Measurements from ENCODE around the gene RFT1.
"Not testable (repeated sequence)": the region's sequence is repeated elsewhere in the genome, so short reads cannot be mapped to it uniquely, and the experiment has no call there.

Gene RFT1

DNA sequence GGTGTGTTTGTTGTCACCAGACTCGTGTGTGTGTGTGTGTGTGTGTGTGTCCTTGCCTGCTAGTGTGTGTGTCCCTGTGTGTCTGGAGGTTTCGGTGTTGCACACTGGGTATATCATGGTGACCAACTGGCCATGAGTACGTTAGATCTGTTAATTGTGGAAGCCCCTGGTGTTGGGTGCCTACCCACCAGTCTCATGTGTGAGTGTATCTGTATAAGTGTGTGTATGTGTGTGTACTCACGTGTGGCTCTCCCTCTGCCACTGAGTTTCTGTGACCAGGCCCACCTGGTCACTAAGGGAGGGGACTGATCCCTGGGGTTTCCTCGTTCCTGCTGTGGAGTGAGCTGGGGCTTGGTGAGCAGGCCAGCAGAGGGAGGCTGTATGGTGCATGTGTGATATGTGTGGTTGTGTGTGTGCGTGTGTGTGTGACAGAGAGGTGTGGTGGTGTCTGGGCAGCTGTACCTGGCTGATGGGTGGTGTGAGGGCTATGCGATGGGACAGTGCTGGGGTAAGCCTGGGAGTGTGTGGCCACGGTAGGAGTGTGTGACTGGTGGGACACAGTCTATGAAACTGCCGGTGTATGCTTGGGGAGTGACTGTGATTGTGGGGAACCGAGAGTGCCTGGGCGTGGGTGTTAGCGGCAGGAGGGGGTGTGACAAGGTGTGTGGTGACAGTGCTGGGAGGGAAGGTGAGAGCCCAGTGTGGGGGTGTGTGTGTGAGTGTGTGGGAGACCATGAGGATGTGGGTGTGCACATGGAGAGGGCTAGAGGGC lies 32.6 kb upstream of the RFT1 start:
- FAIRE-seq, result no peak

DNA sequence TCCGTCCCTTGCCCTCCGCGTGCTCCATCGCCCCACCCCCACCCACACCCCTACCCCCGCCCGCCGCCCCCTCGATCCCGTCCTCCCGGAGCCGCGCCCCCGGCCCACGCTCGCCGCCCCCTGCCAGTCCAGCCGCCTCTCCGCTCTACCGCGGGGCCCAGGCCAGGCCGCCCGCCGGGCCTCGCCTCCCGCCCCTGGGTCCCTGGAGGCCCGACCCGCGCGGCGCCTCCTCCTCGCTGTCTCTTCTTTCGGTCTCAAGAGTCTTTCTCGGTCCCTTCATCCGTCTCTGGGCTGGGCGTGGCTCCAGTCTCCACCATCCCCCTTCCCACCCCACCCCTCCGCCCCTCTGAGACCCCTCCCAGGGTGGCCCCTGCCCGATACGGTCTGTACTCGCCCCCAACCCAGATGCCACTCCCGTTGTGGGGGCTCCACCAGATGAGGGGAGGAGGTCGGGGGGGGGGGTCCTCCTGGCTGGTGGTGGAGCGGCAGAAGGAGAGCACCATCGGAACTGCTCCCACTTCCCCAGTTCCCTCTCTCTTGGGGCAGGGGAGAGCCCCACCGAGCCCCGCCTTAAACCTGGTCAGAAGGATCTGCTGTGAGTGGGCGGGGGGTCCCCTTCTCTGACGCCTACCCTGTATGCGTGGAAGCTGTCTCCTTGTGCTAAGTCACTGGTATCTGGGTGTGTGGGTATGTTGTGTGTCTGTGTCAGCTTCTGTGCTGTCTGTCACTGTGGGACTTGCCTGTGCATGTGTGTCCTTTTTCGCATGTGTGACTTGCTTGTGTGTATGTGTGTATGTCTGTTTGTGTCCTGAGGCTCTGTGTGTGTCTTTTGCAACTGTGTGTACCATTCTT lies 31.8 kb upstream of the RFT1 start:
- FAIRE-seq, result no peak

DNA sequence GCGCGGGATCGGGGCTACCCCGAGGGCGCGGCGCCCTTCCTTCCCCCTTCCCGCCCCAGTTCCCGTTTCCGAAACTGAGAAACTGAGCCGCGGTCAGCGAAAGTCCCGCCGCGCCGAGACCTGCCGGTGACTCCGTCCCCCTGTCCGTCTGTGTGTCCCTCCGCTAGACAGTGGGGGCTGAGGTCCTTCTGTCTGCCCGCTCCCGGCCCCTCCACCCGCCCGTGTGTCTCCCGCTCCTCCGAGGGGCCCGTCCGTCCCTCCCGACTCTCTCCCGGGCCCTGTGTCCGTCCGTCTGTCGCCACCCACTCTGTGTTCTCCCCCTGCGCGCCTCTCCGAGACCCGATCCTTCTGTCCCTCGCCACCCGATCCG lies 31.2 kb upstream of the RFT1 start:
- FAIRE-seq, result no peak

DNA sequence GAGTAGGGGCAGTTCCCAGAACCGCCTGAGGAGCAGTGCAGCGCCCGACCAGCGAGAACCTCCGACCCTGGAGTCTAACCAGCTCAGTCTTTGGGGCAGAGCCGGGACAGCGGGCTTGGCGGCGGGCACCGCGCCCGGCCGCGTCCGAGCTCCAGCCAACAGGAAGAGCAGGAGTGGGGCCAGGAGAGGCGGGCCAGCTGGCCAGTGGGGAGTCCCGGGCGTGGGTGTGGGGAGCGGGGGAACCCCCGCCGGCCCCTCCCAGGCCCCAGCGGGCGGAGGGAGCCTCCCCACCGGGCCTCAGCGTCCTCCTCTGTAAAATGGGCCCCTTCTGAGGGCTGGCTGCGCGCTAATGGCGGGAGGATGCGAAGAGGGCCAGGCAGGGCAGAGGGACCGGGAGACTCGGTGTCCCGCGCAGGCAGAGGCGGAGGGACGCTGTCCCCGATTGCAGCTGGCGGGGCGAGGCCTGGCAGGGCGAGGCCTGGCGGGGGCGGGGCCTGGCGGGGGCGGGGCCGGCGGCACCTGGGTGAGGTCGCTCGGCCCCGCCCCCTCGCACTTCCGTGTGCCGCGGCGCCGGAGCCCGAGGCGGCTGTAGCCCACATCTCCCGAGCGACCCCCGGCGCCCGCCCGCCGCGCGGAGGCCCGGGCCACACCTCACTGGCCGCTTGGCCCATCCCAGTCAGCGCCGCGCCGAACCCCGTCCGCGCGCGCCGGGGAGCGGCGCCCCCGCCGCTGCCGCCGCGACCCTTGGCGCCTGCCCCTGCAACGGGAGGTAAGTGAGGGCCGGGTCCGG lies 30.6 kb upstream of the RFT1 start, which contains the start of gene PRKCD:
TSS of gene PRKCD (plus strand) at position 550 of the 790 bp plus-strand sequence. CDS start 17,214 bp downstream, outside the sequence.
- FAIRE-seq, result no peak

DNA sequence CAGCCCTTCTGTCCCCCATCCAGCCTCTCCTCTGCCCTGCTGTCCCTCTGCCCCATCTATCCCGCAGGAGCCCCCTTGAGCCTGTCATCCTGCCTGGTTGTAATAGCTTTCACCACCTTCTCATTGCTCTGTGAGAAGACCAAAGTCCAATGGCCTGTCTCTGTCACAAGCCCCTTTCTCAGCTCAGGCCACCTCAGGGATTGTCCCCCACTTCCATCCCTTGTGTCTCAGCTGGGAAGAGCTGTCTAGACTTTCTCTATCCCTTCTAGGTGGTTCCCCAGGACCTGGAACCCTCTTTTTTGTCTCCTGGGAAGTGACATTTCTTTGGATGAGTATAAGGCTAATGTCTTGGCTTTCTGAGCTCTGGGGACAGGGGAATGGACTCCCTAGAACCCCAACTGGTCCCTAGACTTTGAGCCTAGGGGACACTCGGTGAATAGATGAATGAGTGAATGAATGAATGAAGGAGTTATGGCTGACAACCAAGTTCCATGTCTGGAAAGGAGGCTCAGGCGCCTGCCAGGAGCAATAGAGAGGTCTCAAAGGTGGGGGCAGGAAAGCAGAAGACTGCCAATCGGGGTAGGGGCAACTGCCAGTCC lies 29.9 kb upstream of the RFT1 start:
- FAIRE-seq, result no peak

DNA sequence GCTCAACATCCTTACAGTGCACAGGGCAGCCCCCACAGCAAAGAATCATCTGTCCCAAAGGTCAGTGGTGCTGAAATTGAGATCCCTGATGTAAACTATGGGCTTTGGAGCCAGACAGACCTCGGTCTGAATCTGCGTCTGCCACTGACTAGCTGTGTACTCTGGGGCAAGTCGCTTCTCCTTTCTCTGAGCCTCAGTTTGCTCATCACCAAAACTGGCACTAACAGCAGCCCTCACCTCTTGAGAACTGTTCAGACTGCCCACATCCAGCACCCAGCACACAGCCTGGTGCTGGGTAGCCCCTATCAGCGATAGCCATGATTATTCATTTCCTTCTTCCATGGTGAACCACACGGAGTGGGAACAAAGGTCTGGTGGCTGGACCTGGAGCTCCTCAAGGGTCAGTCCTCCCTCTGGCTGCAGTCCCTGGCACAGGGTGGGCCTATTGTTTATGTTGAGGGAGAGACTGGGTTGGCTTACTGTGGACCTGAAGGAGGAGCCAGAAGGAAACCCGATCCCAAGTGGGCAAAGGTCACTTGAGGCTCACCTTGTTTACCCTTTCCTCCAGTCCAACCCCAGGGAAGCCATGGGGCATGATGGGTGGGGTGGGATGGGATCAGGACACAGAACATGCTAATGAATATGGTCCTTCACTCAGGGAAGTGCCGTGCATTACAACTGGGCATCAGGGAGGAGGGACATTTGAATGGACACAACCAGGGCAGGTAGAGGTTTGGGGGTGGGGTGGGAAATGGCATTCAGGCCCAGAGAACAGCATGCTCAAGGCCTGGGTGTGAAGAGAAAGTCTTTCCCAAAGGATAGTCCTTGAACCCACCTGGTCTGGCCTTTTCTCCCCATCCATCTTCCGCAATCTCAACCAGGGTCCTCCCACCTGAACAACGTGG lies 29.2 kb upstream of the RFT1 start:
- FAIRE-seq, result no peak

DNA sequence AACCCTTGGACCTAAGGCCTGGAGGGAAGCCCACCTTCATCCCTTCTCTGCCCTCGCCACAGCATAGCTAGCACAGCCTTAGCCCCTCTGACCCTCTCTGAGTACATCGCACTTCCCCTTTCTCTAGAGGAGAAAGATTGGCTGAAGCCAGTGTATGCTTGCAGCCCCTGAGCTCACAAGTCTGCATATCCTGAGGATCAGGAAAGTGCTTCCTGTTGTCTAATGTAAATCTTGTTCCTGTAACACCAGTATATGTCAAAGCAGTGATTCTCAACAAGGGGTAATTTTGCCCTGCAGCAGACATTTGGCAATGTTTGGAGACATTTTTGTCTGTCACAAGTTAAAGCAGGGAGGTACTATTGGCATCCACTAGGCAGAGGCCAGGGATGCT lies 28.5 kb upstream of the RFT1 start:
- FAIRE-seq, result no peak

DNA sequence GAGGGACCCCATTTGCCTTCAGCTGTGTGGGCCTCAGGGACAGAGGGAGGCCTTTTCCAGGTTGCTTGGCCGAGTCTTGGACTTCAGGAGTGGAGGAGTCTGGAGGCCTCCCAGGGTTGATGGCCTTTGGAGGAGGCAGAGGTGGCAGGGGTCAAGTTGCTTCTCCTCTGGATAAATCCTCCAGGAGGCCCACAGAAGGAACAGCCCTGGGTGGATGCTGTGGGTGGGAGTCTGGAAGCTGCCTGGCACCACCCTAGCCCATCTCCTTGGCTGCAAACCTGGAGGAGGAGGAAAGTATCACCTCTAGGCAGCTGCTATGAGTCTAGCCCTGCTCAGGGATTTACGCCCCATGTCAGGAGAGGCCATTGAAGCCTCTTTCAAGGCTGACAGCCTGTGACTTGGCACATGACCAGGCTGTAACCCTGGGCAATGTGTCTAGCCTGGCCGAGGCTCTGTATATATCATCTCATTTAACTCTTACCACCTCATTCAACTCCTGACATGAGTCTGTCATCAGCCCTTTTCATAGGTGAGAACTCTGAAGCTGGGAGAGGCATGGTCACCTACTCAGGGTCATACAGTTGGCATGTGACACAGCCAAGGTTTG lies 27.8 kb upstream of the RFT1 start:
- no peak for FAIRE-seq

DNA sequence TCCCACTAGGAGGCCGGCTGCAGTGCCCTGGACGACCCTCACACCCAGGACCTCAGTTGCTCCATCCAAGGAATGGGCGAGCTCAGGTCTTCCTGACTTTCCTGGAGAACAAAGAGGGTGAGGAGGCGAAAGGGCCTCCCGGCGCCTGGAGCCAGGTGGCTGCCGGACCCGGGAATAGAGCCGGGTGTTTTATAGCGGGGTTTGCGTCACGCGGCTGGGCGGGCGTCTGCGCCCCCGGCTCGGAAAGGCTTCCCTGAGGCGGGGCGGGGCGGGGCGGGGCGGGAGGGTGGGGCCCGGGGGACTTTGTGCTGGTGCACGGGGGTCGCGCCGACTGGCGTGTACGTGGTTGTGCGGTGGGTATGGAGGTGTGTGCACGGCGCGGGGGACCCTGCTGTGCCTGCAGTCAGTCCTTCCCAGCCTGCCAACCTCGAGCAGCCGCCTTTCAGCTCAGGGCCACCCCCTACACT lies 26.2 kb upstream of the RFT1 start:
- no peak for FAIRE-seq

DNA sequence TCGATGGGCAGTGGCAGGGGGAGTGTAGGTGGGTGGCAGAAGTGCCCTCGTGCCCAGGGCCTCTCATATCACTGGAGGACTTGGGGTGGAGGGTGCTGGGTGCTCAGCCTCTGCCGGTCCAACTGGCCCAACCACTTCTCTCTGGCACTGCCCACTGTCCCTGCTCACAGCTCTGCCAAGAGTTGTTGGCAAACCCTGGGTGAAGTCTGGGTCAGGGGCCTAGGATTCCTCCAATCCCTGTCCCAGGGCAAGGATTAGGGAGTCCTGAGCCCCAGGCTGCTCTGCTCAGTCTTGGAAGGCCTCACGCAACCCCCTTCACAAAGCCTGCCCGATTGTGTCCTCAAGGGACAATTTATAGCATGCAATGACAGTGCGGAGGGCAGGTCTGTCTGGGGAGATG lies 25.5 kb upstream of the RFT1 start:
- FAIRE-seq, result no peak

DNA sequence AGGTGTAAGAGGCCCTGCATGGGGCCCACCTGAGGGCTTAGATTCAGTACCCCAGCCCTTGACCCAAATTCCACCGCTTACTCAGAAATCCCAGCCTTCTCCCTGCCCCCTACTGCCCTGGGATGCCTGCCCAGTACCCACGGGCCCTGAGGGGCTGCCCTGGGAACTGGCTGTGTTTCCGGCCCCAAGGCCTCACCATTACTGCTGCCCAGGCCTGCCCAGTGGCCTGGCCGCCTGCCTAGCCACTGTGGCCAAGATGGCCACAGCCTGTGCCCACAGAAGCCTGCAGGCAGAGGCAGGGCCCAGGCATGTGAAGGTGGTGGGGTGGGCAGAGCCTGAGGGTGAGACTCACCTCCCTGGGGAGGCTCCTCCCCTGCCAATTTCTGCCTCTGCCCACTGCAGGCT lies 24.6 kb upstream of the RFT1 start:
- no peak for FAIRE-seq

DNA sequence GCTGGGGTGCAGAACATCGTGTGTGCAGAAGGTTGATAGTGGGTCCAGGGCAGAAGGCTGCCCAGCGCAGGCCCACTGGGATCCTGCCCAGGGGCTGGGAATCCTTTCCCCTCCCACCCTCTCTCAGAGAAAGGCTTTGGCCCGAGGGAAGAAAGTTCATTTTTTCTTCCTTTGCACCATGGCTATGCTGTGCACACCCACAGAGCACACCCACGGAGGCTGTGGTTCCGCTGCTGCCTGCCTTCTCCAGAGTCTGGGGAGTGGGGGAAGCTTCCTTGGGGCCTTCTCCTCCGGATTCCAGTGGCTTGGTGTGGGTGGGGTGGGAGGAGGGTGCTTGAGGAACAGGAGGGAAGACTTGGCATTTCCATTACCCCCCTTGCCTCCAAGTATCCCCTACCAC lies 23.7 kb upstream of the RFT1 start:
- no peak for FAIRE-seq

DNA sequence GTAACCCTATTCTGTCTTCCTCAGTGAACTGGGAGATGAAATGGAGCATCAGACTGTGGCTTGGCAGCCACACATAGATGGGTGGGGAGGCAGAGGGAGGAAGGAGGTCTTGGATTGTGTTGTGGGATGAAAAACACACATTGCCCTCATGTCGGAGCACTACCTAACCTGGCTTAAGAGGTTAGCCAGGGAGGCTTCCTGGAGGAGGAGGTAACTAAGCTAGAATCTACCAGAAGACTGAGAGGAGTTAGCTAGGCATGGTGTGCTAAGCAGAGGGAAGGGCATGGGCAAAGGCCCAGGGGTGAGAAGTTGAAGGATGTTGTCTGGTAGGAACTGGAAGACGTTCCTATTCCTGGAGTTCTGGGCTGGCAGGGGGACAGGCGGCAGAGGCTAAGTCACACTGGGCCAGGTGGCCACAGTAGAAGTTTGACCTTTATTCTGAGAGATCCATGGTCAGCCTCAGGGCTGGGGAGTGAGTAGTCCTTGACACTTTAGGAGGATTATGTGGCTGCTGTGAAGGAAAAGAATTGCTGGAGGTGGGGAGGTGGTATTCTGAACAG lies 23.1 kb upstream of the RFT1 start:
- no peak for FAIRE-seq

DNA sequence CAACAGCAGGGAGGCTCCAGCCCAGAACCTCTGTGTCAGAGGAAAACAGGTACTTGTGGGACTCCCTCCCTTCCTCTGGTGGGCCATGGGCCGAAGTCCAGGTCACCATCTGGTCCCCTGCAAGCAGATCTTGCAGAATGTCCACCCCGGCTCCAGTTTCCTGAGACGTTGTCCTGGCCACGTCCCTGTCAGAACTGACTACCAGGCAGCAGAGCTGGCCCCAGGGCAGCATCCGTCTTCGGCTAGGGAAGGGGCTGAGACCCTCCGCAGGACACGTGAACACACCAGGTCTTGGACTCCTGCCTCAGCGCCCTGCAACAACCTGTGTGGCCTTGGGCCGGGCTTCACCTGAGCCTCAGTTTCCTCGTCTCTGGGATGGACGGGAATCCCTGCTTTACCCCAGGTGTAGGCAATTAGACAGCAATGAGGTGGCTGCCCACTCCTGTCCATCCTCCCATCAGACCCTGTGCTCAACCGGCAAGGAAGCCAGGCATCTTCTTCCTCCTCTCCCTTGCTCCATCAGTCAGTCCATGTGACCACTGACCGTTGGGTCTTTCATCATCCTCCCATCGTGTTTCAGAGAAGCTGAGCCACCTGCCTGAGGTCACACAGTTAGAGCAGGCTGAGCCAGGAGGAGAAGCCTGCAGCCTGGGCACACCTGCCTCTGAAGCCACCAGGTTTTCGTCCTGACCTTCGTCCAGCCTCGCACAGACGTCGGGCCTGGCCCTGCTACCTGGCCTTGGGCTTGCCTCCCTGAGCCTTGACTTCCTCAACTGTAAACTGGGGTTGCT lies 21.8 kb upstream of the RFT1 start:
- no peak for FAIRE-seq

DNA sequence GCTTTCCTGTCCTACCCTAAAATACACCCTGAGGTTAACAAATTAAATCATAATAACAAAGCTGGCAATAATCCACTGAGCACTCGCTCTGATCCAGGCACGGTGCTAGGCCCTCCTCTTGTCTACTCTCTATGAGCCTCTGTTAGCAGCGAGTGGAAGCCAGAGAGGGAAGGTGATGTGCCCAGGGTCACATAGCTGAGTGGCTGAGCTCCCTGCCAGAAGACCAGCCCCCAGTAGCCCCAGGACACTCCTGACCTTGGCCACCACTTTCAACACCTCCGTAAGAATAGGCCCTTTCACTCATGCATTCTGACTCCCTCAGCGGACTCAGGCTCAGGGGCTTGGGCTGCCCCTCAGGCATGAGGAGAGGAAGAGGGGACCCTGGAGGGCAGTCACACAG lies 21.2 kb upstream of the RFT1 start:
- FAIRE-seq, result no peak

DNA sequence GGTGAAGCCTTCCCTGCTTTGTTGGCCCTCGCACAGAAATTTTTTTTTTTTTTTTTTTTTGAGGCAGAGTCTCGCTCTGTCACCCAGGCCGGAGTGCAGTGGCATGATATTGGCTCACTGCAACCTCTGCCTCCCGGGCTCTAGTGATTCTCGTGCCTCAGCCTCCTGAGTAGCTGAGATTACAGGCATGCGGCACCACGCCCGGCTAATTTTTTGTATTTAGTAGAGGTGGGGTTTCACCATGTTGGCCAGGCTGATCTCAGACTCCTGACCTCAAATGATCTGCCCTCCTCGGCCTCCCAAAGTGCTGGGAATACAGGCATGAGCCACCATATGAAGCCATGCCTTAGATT lies 20.8 kb upstream of the RFT1 start:
- not testable (repeated sequence) for FAIRE-seq

DNA sequence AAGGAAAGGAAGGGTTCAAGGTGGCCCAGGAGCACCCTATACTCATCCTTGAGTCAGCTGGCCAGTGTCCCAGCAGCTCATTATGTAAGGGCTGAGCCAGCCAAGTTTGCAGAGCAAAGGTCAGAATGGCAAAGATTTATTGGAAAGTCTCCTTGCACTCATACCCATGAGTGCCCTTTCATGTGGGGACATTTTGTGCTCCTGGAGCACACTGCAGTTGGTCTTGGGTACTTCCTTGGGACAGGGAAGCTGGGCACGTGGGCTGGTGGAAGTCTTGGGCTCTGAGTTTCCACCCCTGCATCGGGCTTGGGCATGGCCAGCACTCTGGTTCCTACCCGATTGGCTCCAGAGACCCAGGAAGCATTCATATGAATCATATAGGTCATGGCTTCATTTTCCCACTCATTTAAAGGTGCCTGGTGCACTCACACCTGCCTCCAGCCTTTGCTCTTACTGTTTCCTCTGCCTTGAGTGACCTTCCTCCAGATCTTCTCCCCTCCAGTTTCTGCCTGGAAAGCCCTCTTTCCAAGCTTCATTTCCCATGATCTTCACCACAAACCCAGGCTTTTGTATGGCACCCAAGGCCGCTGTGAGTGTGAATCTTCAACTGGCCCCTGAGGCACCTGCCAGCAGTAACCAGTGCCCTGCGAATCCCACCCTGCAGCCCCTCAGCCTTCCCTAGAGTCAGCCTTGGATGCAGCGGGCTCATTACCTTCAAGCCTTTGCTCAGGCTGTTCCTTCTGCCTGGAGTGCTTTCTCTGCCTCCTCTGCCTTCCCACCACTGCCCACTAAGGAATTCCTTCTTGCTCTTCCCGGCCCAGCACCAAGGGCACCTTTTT lies 20.2 kb upstream of the RFT1 start:
- no peak for FAIRE-seq

DNA sequence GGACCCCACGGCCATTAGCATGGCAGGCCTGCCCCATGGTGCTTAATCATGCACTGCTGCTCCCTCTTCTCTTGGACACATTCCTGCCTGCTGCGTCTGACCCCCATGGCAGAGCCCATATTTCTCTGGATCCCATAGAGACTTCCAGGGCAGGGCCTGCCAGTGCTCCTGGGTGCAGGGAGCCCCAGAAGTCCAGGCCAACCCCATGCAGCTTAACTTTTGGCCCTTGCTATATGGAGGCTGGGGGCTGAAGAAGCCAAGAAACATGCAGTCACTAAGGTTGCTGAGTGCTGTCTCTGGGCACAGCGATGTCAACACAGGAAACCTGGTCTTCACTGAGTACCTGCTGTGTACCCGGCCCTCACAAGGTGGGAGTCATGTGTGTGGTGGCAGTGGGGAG lies 19.5 kb upstream of the RFT1 start:
- no peak for FAIRE-seq

DNA sequence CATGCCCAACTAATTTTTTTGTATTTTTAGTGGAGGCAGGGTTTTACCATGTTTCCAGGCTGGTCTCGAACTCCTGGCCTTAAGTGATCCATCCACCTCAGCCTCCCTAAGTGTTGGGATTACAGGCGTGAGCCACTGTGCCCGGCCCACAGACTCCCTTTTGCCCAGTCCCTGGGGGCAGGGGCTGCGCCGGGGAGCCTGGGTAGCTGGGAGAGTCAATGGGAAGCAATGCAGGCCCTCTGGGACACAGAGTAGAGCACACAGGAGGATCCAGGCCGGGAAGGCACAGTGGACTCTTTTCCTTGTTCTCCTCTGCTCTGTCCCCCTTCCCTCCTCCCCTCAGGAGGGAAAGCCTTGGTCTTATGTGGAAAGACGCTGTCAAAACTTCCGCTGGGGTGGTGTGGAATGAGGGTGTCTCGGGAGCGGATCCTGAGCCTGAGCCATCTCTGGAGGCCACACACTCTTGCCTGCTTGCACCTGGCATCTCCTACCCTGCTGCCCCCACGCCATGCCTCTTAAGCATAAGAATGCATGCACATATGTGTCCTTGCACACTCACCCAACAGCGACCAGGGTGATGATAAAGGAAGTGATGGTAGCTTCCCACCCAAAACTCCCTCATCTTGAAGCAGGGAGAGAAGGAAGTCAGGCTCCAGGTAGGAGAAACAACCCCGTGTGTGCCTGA lies 18.9 kb upstream of the RFT1 start:
- FAIRE-seq, result no peak
